HG03521 (cell line): ENCODE results near the gene WDR17.
"Not testable (repeated sequence)": the region's sequence is repeated elsewhere in the genome, so short reads cannot be mapped to it uniquely, and the experiment has no call there.

ENCODE experiments used
- ATAC-seq: cut with Tn5 transposase; IDR thresholded peaks from one replicate; pipeline ENCODE4 v1.9.1; 2021; ENCODE audit warnings: mild to moderate bottlenecking, moderate library complexity; ENCODE audit not compliant: unreplicated experiment

Gene WDR17

GRCh38 chr4:176189891-176190795 lies 124.5 kb downstream of the WDR17 start:
- ATAC-seq = no peak

- no peak for ATAC-seq
Measured at GRCh38 chr4:176191974-176192373, 126.3 kb downstream of the WDR17 start.

GRCh38 chr4:176193126-176193525 lies 127.5 kb downstream of the WDR17 start:
- no peak for ATAC-seq

GRCh38 chr4:176193938-176194337 lies 128.3 kb downstream of the WDR17 start:
- ATAC-seq = no peak

GRCh38 chr4:176195184-176195978 lies 129.7 kb downstream of the WDR17 start, which contains the start of gene SPATA4:
Gene SPATA4, minus strand, starts transcription at chr4:176195585. Its CDS starts 23 bp downstream, at chr4:176195562.
- ATAC-seq = peak; percentile 98

- no peak for ATAC-seq
Measured at GRCh38 chr4:176198316-176198903, 132.8 kb downstream of the WDR17 start.

GRCh38 chr4:176205299-176205698 lies 139.7 kb downstream of the WDR17 start:
- ATAC-seq = no peak

GRCh38 chr4:176207839-176208238 lies 142.2 kb downstream of the WDR17 start:
- ATAC-seq = no peak

GRCh38 chr4:176209535-176209934 lies 143.9 kb downstream of the WDR17 start:
- ATAC-seq = no peak

- ATAC-seq = no peak
Measured at GRCh38 chr4:176210101-176210500, 144.5 kb downstream of the WDR17 start.

- ATAC-seq = no peak
Measured at GRCh38 chr4:176210579-176211296, 145.1 kb downstream of the WDR17 start.

GRCh38 chr4:176212351-176212750 lies 146.7 kb downstream of the WDR17 start:
- ATAC-seq = not testable (repeated sequence)

- no peak for ATAC-seq
Measured at GRCh38 chr4:176217510-176217909, 151.9 kb downstream of the WDR17 start.

GRCh38 chr4:176222149-176222548 lies 156.5 kb downstream of the WDR17 start:
- no peak for ATAC-seq

GRCh38 chr4:176223561-176223960 lies 157.9 kb downstream of the WDR17 start:
- no peak for ATAC-seq

- ATAC-seq = no peak
Measured at GRCh38 chr4:176226736-176227135, 161.1 kb downstream of the WDR17 start.

- ATAC-seq = no peak
Measured at GRCh38 chr4:176229645-176230044, 164.0 kb downstream of the WDR17 start.
